HepG2 (cell line): Measurements from ENCODE around the gene AMOTL2.

Source experiments
- ELK4 ChIP-seq: sonication (generic); formaldehyde crosslinking; IDR thresholded peaks from 2 replicates; pipeline ENCODE4 v1.9.0; 2021; ENCODE audit warnings: missing genetic modification reagents, borderline replicate concordance
- FOSL2 ChIP-seq: sonication (generic); formaldehyde crosslinking; IDR thresholded peaks from 2 replicates; pipeline ENCODE4 v1.4.0; 2020; ENCODE audit warnings: missing genetic modification reagents
- HDAC2 ChIP-seq: sonication (generic); formaldehyde crosslinking; IDR thresholded peaks from 2 replicates; pipeline ENCODE4 v1.4.0; 2020; ENCODE audit warnings: missing genetic modification reagents
- NFE2L2 ChIP-seq: fragments of 150-350 bp; IDR thresholded peaks from 2 replicates; pipeline ENCODE4 v1.6.1; 2014; ENCODE audit warnings: low read length
- RARA ChIP-seq: IDR thresholded peaks from 2 replicates; pipeline ENCODE4 v1.6.1; 2016; ENCODE audit warnings: missing genetic modification reagents, missing compliant biosample characterization
- RNF2 ChIP-seq: fragments of 450-650 bp; conservative IDR thresholded peaks from 2 replicates; pipeline ENCODE4 v1.6.1; 2016; ENCODE audit warnings: low read depth
- THRA ChIP-seq: sonication (generic); formaldehyde crosslinking; IDR thresholded peaks from 2 replicates; pipeline ENCODE4 v1.4.0; 2020; ENCODE audit warnings: missing genetic modification reagents, borderline replicate concordance
- TMF1 ChIP-seq: sonication (generic); formaldehyde crosslinking; IDR thresholded peaks from 2 replicates; pipeline ENCODE4 v1.8.1; 2022; ENCODE audit warnings: low read depth, missing genetic modification reagents
- ZHX1 ChIP-seq: sonication (generic); formaldehyde crosslinking; IDR thresholded peaks from 2 replicates; pipeline ENCODE4 v1.8.1; 2022; ENCODE audit warnings: low read depth, mild to moderate bottlenecking, missing genetic modification reagents

- TF ChIP-seq FOSL2 (CRISPR knock-in tag) (no peak), HDAC2 (CRISPR knock-in tag) (no peak), ELK4 (CRISPR knock-in tag) (no peak), RNF2 (no peak), TMF1 (CRISPR knock-in tag) (no peak), RARA (CRISPR knock-in tag) (no peak), NFE2L2 (no peak), THRA (CRISPR knock-in tag) (no peak), ZHX1 (CRISPR knock-in tag) (no peak)
Measured at GRCh38 chr3:134346744-134347143, 27.5 kb downstream of the AMOTL2 start.
